ENCODE data around the gene SAT2.

Gene SAT2

GRCh38 chr17:7654832-7655540 lies 27.4 kb upstream of the SAT2 start:
- Histone ChIP-seq H2BK120ac (ENCODE audit: low read depth, low read length) (no peak overlapping the region), H3K4me1 (ENCODE audit: control insufficient read depth in 2 of 2, insufficient read depth in 1 of 2, low read depth in 1 of 2, low read length in 2 of 2) (peaks cover 18 to 26% of the 10 kb centered on the region in 2 donors), H3K27ac (replicated peaks; ENCODE audit: low read length) (no peak overlapping the region), H3K4me2 (ENCODE audit: insufficient read depth, low read length, poor library complexity, severe bottlenecking) (no peak overlapping the region), H2BK5ac (ENCODE audit: low read length) (no peak overlapping the region), H3K4me3 (ENCODE audit: low read length in 2 of 2) (no peak overlapping the region), H3K9ac (ENCODE audit: low read depth, low read length, poor library complexity) (no peak overlapping the region), H3K23ac (ENCODE audit: low read depth, low read length, poor library complexity) (no peak overlapping the region), H3K4ac (ENCODE audit: low read length) (no peak overlapping the region), H3K14ac (ENCODE audit: low read length) (no peak overlapping the region), H3K9me3 (replicated peaks in 1 of 2; ENCODE audit: control insufficient read depth in 2 of 2, insufficient read depth in 1 of 2, low read depth in 1 of 2, low read length in 2 of 2) (no peaks in the 10 kb centered on the region), H2BK12ac (ENCODE audit: low read length) (peak overlapping the region; percentile 97), H3K79me1 (ENCODE audit: low read depth, low read length) (no peaks in the 10 kb centered on the region), H3K36me3 (replicated peaks in 1 of 2; ENCODE audit: control insufficient read depth in 2 of 2, insufficient read depth in 2 of 2, low read length in 2 of 2) (peaks cover 2 to 7% of the 10 kb centered on the region in 2 donors), H3K27me3 (ENCODE audit: control insufficient read depth in 3 of 3, insufficient read depth in 3 of 3, low read depth in 1 of 3, low read length in 3 of 3) (peaks cover 0 to 4% (median 0%) of the 10 kb centered on the region in 3 experiments), H2AFZ (ENCODE audit: low read length) (no peak overlapping the region), H3K18ac (ENCODE audit: low read length) (peak overlapping the region; percentile 22), H2BK15ac (ENCODE audit: low read length) (peak overlapping the region; percentile 49), H4K91ac (ENCODE audit: low read depth, low read length, poor library complexity) (no peak overlapping the region), H2AK5ac (ENCODE audit: low read depth, low read length) (peak overlapping the region; percentile 38), H4K8ac (ENCODE audit: low read depth, low read length) (no peak overlapping the region)
- DNase-seq (ENCODE audit: low spot score), result no peak
- no CpG with 5 or more reads among the region's 16 CpGs for WGBS, 2 donors (ENCODE audit: extremely low coverage in 2 of 2, insufficient read length in 2 of 2, insufficient replicate concordance in 1 of 2)

GRCh38 chr17:7652388-7653356 lies 25.1 kb upstream of the SAT2 start:
- Histone ChIP-seq H3K23ac (ENCODE audit: low read depth, low read length, poor library complexity) (no peak overlapping the region), H2AK5ac (ENCODE audit: low read depth, low read length) (peak overlapping the region; percentile 53), H4K91ac (ENCODE audit: low read depth, low read length, poor library complexity) (no peak overlapping the region), H3K4me3 (ENCODE audit: low read length in 2 of 2) (peak overlapping the region; percentile 65 to 89), H3K79me1 (ENCODE audit: low read depth, low read length) (no peaks in the 10 kb centered on the region), H3K14ac (ENCODE audit: low read length) (no peak overlapping the region), H3K9me3 (replicated peaks in 1 of 2; ENCODE audit: control insufficient read depth in 2 of 2, insufficient read depth in 1 of 2, low read depth in 1 of 2, low read length in 2 of 2) (no peaks in the 10 kb centered on the region), H3K18ac (ENCODE audit: low read length) (peak overlapping the region; percentile 32), H3K4me1 (ENCODE audit: control insufficient read depth in 2 of 2, insufficient read depth in 1 of 2, low read depth in 1 of 2, low read length in 2 of 2) (peaks cover 17 to 24% of the 10 kb centered on the region in 2 donors), H2BK5ac (ENCODE audit: low read length) (no peak overlapping the region), H3K27me3 (ENCODE audit: control insufficient read depth in 3 of 3, insufficient read depth in 3 of 3, low read depth in 1 of 3, low read length in 3 of 3) (peaks cover 0 to 5% (median 0%) of the 10 kb centered on the region in 3 experiments), H3K4ac (ENCODE audit: low read length) (no peak overlapping the region), H2AFZ (ENCODE audit: low read length) (peak overlapping the region; percentile 90), H2BK120ac (ENCODE audit: low read depth, low read length) (no peak overlapping the region), H3K9ac (ENCODE audit: low read depth, low read length, poor library complexity) (no peak overlapping the region), H2BK12ac (ENCODE audit: low read length) (no peak overlapping the region), H3K27ac (replicated peaks; ENCODE audit: low read length) (no peak overlapping the region), H3K36me3 (replicated peaks in 1 of 2; ENCODE audit: control insufficient read depth in 2 of 2, insufficient read depth in 2 of 2, low read length in 2 of 2) (peaks cover 2 to 7% of the 10 kb centered on the region in 2 donors), H2BK15ac (ENCODE audit: low read length) (peak overlapping the region; percentile 8), H3K4me2 (ENCODE audit: insufficient read depth, low read length, poor library complexity, severe bottlenecking) (peak overlapping the region; percentile 100), H4K8ac (ENCODE audit: low read depth, low read length) (no peak overlapping the region)
- WGBS, 2 donors (ENCODE audit: extremely low coverage in 2 of 2, insufficient read length in 2 of 2, insufficient replicate concordance in 1 of 2), result no CpG with 5 or more reads among the region's 12 CpGs
- DNase-seq (ENCODE audit: low spot score), result no peak

DNA sequence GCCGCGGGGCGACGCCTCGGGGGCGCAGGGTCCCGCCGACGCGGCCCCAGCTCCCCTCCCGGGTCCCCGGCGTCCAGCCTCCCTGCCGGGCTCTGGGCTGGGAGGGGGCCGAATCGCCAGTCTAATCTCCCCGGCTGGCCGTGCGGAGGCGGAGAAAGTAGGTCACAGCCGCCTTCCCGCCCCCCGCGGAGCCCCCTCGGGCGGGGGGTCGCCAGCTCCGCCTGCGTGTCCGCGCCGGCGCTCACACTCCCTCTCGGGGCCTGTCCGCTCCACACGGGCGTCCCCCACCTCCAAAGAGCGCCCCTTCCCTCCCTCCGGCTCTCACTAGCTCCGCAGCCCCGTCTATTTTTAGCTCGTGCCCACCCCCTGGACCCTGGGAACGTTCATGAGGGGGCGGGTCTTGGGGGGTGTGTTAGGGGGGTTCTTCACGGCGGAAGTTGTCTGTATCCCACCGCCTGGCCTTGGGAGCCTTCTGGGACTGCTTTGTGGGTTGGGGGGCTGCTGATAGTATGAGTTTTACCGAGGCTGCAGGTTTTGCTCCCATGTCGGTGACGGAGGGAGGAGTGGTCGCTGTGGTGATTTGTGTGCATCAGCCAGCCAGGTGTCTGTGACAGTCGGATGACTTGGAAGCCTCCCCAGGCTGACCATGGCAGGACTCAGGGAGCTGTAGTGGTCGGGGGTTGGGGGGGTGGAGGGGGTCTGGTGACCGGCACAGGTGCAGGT lies 24.2 kb upstream of the SAT2 start:
- Histone ChIP-seq H3K23ac (ENCODE audit: low read depth, low read length, poor library complexity) (peak overlapping the region; percentile 97), H3K18ac (ENCODE audit: low read length) (peak overlapping the region; percentile 98), H3K36me3 (replicated peaks in 1 of 2; ENCODE audit: control insufficient read depth in 2 of 2, insufficient read depth in 2 of 2, low read length in 2 of 2) (peaks cover 2 to 7% of the 10 kb centered on the region in 2 donors), H3K4ac (ENCODE audit: low read length) (no peak overlapping the region), H2BK12ac (ENCODE audit: low read length) (no peak overlapping the region), H3K27me3 (ENCODE audit: control insufficient read depth in 3 of 3, insufficient read depth in 3 of 3, low read depth in 1 of 3, low read length in 3 of 3) (peaks cover 0 to 5% (median 0%) of the 10 kb centered on the region in 3 experiments), H3K4me1 (ENCODE audit: control insufficient read depth in 2 of 2, insufficient read depth in 1 of 2, low read depth in 1 of 2, low read length in 2 of 2) (peaks cover 11 to 16% of the 10 kb centered on the region in 2 donors), H3K4me2 (ENCODE audit: insufficient read depth, low read length, poor library complexity, severe bottlenecking) (peak overlapping the region; percentile 100), H3K79me1 (ENCODE audit: low read depth, low read length) (no peaks in the 10 kb centered on the region), H3K9me3 (replicated peaks in 1 of 2; ENCODE audit: control insufficient read depth in 2 of 2, insufficient read depth in 1 of 2, low read depth in 1 of 2, low read length in 2 of 2) (no peaks in the 10 kb centered on the region), H2AK5ac (ENCODE audit: low read depth, low read length) (peak overlapping the region; percentile 53), H2BK5ac (ENCODE audit: low read length) (peak overlapping the region; percentile 57), H3K14ac (ENCODE audit: low read length) (peak overlapping the region; percentile 95), H3K9ac (ENCODE audit: low read depth, low read length, poor library complexity) (peak overlapping the region; percentile 86), H2BK120ac (ENCODE audit: low read depth, low read length) (peak overlapping the region; percentile 22), H3K27ac (replicated peaks; ENCODE audit: low read length) (no peak overlapping the region), H3K4me3 (ENCODE audit: low read length in 2 of 2) (peak overlapping the region; percentile 65 to 89), H4K8ac (ENCODE audit: low read depth, low read length) (no peak overlapping the region), H2AFZ (ENCODE audit: low read length) (peak overlapping the region; percentile 90), H4K91ac (ENCODE audit: low read depth, low read length, poor library complexity) (no peak overlapping the region), H2BK15ac (ENCODE audit: low read length) (peak overlapping the region; percentile 8)
- no CpG with 5 or more reads among the region's 54 CpGs for WGBS, 2 donors (ENCODE audit: extremely low coverage in 2 of 2, insufficient read length in 2 of 2, insufficient replicate concordance in 1 of 2)
- DNase-seq (ENCODE audit: low spot score), result peak; percentile 40

Measured in neuronal stem cell (in vitro differentiated cells).